Measurements from ENCODE around the gene DNAAF8. TPM values are rescaled to one million over a fixed set of nuclear protein-coding genes. Genes with fewer than 3 reads are reported as not detected.

The DNAAF8 gene
- polyA plus RNA-seq, 3 donors, result 0.04 to 0.36 TPM; not detected in 1

DNA sequence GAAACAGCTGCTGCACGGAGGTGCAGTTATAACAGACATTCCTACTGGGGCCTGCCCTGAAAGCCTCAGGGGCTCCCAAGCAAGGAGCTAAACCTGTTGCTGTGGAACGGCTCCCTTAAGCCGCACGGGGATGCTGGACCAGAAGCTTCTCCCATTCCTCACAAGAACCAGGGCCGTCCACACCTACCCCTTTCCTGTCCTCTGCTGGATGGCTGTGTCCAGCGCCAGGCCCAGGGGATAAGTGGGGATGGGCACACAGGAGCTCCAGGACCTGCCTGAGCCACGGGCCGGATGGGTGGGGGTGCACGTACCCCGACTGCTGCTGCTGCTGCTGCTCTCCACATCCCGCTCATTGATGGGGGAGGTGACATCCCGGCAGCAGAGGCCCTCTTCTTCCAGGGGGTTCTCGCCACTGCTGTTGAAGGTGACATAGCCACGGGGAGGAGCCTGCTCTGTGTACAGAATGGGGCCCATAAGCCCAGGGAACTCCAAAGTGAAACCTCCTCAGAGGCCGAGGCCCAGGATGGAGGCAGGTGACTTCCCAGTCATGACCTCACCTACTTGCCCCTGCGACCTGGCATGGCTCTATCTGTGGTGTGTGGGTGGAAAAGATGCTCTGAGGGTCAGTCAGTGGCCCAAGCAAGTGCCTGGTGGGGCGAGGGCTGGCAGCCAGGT lies 32.4 kb upstream of the DNAAF8 start:
- H2AFZ ChIP-seq (ENCODE audit: insufficient read depth, low read depth, low read length, poor library complexity, severe bottlenecking), result no peak overlapping the region
- TF ChIP-seq, protein P1, sequence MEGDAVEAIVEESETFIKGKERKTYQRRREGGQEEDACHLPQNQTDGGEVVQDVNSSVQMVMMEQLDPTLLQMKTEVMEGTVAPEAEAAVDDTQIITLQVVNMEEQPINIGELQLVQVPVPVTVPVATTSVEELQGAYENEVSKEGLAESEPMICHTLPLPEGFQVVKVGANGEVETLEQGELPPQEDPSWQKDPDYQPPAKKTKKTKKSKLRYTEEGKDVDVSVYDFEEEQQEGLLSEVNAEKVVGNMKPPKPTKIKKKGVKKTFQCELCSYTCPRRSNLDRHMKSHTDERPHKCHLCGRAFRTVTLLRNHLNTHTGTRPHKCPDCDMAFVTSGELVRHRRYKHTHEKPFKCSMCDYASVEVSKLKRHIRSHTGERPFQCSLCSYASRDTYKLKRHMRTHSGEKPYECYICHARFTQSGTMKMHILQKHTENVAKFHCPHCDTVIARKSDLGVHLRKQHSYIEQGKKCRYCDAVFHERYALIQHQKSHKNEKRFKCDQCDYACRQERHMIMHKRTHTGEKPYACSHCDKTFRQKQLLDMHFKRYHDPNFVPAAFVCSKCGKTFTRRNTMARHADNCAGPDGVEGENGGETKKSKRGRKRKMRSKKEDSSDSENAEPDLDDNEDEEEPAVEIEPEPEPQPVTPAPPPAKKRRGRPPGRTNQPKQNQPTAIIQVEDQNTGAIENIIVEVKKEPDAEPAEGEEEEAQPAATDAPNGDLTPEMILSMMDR (IDR thresholded peaks at IDR 0.05), result no peak
- no peak overlapping the region for H3K9ac ChIP-seq (ENCODE audit: insufficient read depth, low read length, poor library complexity, severe bottlenecking)
- peaks cover 0 to 2% (median 0%) of the 10 kb centered on the region in 3 donors for H3K27me3 Mint-ChIP-seq (ENCODE audit: low read depth in 3 of 3)
- H3K27ac Mint-ChIP-seq, result no peak overlapping the region
- DNase-seq, result no peak
- no peaks in the 10 kb centered on the region for H3K4me1 Mint-ChIP-seq
- intact Hi-C loops (cut with micrococcal nuclease), result no loop called here
- H3K4me2 ChIP-seq (replicated peaks; ENCODE audit: extremely low read depth, low read length, poor library complexity, severe bottlenecking), result no peak overlapping the region
- no peaks in the 10 kb centered on the region for H3K27me3 ChIP-seq (ENCODE audit: control insufficient read depth in 2 of 2, insufficient read depth in 2 of 2, low read length in 2 of 2)
- H3K79me2 ChIP-seq (ENCODE audit: insufficient read depth, low read length), result no peaks in the 10 kb centered on the region
- H3K9me3 Mint-ChIP-seq, result no peaks in the 10 kb centered on the region
- 97% methylated on average over 10 of the region's 17 CpGs for whole genome bisulfite sequencing (ENCODE audit: insufficient coverage)
- no peaks in the 10 kb centered on the region for H3K9me3 ChIP-seq (replicated peaks in 1 of 2; ENCODE audit: control insufficient read depth in 1 of 2, insufficient read depth in 1 of 2, low read length in 2 of 2)
- H3K4me1 ChIP-seq (ENCODE audit: control insufficient read depth in 1 of 2, insufficient read depth in 2 of 2, low read length in 2 of 2), result no peaks in the 10 kb centered on the region
- H4K20me1 ChIP-seq (ENCODE audit: insufficient read depth, low read length), result no peaks in the 10 kb centered on the region
- H3K36me3 Mint-ChIP-seq, result peaks cover 45 to 85% of the 10 kb centered on the region in 2 donors
- H3K4me3 Mint-ChIP-seq, result no peak overlapping the region
- peaks cover 53 to 82% of the 10 kb centered on the region in 2 donors for H3K36me3 ChIP-seq (replicated peaks in 1 of 2; ENCODE audit: control insufficient read depth in 1 of 2, insufficient read depth in 2 of 2, low read length in 2 of 2)
- H3K27ac ChIP-seq (ENCODE audit: low read depth in 1 of 2, low read length in 2 of 2), result no peak overlapping the region
- H3K4me3 ChIP-seq (replicated peaks in 1 of 3; ENCODE audit: low read depth in 2 of 3, low read length in 3 of 3), result no peak overlapping the region

DNA sequence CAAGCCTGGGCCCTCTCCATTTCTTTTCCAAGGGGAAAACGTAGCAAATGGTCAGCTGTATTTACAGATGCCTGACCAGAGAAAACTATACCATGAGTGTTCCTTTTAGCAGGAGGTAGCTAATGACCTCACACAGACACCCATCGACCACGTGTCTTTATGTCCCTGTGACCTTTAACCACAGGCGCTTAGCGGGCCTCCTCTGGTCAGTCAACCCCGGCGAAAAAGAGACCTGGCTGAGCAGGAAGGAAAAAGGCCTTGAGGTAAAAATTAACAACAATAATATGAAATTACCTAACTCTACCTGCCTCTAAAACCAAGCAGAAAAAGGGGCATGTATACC lies 31.9 kb upstream of the DNAAF8 start:
- DNase-seq, result no peak
- Mint-ChIP-seq H3K27me3 (ENCODE audit: low read depth in 3 of 3) (peaks cover 0 to 2% (median 0%) of the 10 kb centered on the region in 3 donors), H3K4me1 (no peaks in the 10 kb centered on the region), H3K9me3 (no peaks in the 10 kb centered on the region), H3K27ac (no peak overlapping the region), H3K36me3 (peaks cover 48 to 85% of the 10 kb centered on the region in 2 donors), H3K4me3 (no peak overlapping the region)
- Histone ChIP-seq H3K79me2 (ENCODE audit: insufficient read depth, low read length) (no peaks in the 10 kb centered on the region), H3K4me1 (ENCODE audit: control insufficient read depth in 1 of 2, insufficient read depth in 2 of 2, low read length in 2 of 2) (no peaks in the 10 kb centered on the region), H3K36me3 (replicated peaks in 1 of 2; ENCODE audit: control insufficient read depth in 1 of 2, insufficient read depth in 2 of 2, low read length in 2 of 2) (peaks cover 48 to 82% of the 10 kb centered on the region in 2 donors), H3K4me2 (replicated peaks; ENCODE audit: extremely low read depth, low read length, poor library complexity, severe bottlenecking) (no peak overlapping the region), H3K27me3 (ENCODE audit: control insufficient read depth in 2 of 2, insufficient read depth in 2 of 2, low read length in 2 of 2) (no peaks in the 10 kb centered on the region), H3K9ac (ENCODE audit: insufficient read depth, low read length, poor library complexity, severe bottlenecking) (no peak overlapping the region), H3K27ac (ENCODE audit: low read depth in 1 of 2, low read length in 2 of 2) (no peak overlapping the region), H3K9me3 (replicated peaks in 1 of 2; ENCODE audit: control insufficient read depth in 1 of 2, insufficient read depth in 1 of 2, low read length in 2 of 2) (no peaks in the 10 kb centered on the region), H2AFZ (ENCODE audit: insufficient read depth, low read depth, low read length, poor library complexity, severe bottlenecking) (no peak overlapping the region), H4K20me1 (ENCODE audit: insufficient read depth, low read length) (no peaks in the 10 kb centered on the region), H3K4me3 (replicated peaks in 1 of 3; ENCODE audit: low read depth in 2 of 3, low read length in 3 of 3) (no peak overlapping the region)
- intact Hi-C loops (cut with micrococcal nuclease), result no loop called here
- WGBS (ENCODE audit: insufficient coverage), result 100% methylated on average over 1 of the region's 7 CpGs
- TF ChIP-seq, protein P1 (IDR thresholded peaks at IDR 0.05), result no peak
